Uterus (tissue), 2 donors: ENCODE results near the gene DCAF6.

ENCODE experiments used
- CTCF ChIP-seq, 4 experiments: fragments of 200-600 bp in 2 of 4; fragments of 450-650 bp in 2 of 4; sonication (generic) in 2 of 4; IDR thresholded peaks; one replicate each; pipeline ENCODE4 v1.5.1; 2016 to 2019; ENCODE audit warnings: antibody characterized with exemption in 4 of 4, mild to moderate bottlenecking in 2 of 4, moderate library complexity in 1 of 4
- POLR2A ChIP-seq, 2 donors: fragments of 450-650 bp; IDR thresholded peaks; one replicate each; pipeline ENCODE4 v1.6.1; 2016; ENCODE audit warnings: antibody characterized with exemption in 2 of 2, mild to moderate bottlenecking in 1 of 2, moderate library complexity in 1 of 2

- TF ChIP-seq CTCF (IDR thresholded peaks at IDR 0.05) (no peak), POLR2A (IDR thresholded peaks at IDR 0.05) (no peak)
Observed at GRCh38 chr1:167923324-167924056, 13.0 kb upstream of the DCAF6 start.
